ENCODE measurements around the gene PPP1R37. TPM values are rescaled to one million over a fixed set of nuclear protein-coding genes. Genes with fewer than 3 reads are reported as not detected.

The PPP1R37 gene
- total and polyA plus RNA-seq, 4 donors = 19.2 to 39.7 (median 25.9) TPM

DNA sequence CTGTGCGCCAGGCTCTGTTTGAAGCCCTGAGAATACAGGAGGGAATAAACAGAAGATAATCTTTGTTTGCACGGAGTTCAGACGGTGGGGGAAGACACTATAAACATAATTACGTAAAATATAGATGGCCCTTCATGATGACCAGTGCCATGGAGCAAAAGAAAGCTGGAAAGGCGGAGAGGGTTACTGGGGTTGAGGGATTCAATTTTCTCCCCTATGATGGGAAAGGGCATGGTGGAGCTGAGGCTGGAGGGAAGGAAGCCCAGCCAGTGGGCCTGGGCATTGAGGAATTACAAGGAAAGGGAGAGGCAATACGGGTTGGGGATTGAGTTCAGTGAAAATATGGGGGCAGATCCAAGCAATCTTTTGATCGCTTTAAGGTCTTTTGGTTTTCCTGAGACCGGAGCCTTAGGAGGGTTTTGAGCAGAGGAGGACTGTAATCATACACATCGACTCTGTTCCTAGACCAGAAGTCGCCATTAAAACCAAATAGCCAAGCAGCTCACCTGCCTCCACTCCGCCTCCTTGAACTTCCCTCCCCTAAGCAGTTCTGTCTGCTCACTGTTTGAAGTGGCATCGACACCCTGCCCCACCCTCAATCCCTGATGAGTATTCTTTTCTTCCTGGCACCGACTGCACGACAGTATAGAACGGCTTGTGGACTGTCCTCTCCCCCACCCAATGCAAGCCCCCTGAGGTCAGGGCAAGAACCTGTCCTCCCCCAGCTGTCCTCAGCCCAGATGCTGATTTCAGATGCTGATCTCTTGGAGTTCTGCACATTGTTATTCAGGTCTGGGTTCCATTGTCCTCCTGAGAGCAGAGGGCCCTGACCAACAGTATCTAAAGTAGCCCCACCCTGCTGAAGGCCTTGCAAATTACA lies 15.9 kb upstream of the PPP1R37 start:
- Histone ChIP-seq H3K27ac (ENCODE audit: low read depth in 1 of 2, low read length in 1 of 2) (no peak overlapping the region), H3K9me3 (ENCODE audit: control insufficient read depth in 4 of 4, insufficient read depth in 3 of 4, low read length in 3 of 4) (no peaks in the 10 kb centered on the region), H3K36me3 (ENCODE audit: control insufficient read depth in 4 of 4, insufficient read depth in 4 of 4, low read length in 4 of 4) (peaks cover 0 to 8% (median 5%) of the 10 kb centered on the region in 4 donors), H3K27me3 (ENCODE audit: control insufficient read depth in 3 of 3, insufficient read depth in 3 of 3, low read length in 2 of 3) (no peaks in the 10 kb centered on the region), H3K9ac (ENCODE audit: insufficient read depth in 1 of 2, low read length in 2 of 2) (no peak overlapping the region), H3K4me3 (no peak overlapping the region), H3K4me1 (ENCODE audit: control insufficient read depth in 5 of 5, insufficient read depth in 5 of 5, low read length in 5 of 5) (peaks cover 5 to 14% (median 7%) of the 10 kb centered on the region in 5 donors)
- 75 to 79% methylated on average over 15 of the region's 15 CpGs for WGBS, 2 donors
- ATAC-seq (ENCODE audit: insufficient read depth, low FRiP score) (no peak), DNase-seq (no peak)
- TF ChIP-seq, protein P1, sequence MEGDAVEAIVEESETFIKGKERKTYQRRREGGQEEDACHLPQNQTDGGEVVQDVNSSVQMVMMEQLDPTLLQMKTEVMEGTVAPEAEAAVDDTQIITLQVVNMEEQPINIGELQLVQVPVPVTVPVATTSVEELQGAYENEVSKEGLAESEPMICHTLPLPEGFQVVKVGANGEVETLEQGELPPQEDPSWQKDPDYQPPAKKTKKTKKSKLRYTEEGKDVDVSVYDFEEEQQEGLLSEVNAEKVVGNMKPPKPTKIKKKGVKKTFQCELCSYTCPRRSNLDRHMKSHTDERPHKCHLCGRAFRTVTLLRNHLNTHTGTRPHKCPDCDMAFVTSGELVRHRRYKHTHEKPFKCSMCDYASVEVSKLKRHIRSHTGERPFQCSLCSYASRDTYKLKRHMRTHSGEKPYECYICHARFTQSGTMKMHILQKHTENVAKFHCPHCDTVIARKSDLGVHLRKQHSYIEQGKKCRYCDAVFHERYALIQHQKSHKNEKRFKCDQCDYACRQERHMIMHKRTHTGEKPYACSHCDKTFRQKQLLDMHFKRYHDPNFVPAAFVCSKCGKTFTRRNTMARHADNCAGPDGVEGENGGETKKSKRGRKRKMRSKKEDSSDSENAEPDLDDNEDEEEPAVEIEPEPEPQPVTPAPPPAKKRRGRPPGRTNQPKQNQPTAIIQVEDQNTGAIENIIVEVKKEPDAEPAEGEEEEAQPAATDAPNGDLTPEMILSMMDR (IDR thresholded peaks at IDR 0.05; ENCODE audit: control extremely low read depth, extremely low read depth) = no peak

DNA sequence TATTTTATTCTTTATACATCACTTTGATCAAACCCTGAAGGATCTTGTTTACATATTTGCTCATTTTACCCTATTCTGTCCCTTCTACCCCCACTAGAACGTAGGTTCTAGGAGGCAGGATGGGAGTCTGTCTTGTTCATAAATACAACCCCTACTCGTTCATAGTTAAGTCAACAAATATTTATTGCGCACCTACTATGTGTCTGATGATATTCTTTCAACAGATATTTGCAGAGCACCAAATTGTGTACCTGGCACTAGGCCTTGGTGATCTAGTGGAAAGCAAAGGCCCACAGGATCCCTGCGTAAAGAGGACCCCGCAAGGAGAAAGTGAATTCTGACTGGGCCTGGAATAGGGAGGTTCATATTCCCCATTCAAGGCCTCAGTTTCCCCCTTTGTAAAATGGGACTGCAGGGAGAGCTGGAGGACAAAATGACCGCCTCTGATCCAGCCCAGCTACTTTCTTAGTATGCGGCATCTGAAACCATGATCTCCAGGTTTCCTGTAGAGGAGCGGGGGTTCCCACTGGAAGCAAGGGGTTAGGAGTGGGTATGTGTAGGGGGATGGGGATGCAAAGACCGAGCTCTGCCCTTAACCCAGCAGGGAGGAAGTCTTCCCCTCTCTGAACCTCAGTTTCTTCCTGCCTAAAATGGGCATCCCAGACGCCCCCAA lies 14.5 kb upstream of the PPP1R37 start:
- no peaks in the 10 kb centered on the region for H3K9me3 ChIP-seq (ENCODE audit: control insufficient read depth in 4 of 4, insufficient read depth in 3 of 4, low read length in 3 of 4)
- no peaks in the 10 kb centered on the region for H3K27me3 ChIP-seq (ENCODE audit: control insufficient read depth in 3 of 3, insufficient read depth in 3 of 3, low read length in 2 of 3)
- TF ChIP-seq, protein P1 (IDR thresholded peaks at IDR 0.05; ENCODE audit: control extremely low read depth, extremely low read depth) = no peak
- H3K36me3 ChIP-seq (ENCODE audit: control insufficient read depth in 4 of 4, insufficient read depth in 4 of 4, low read length in 4 of 4) = peaks cover 0 to 11% (median 7%) of the 10 kb centered on the region in 4 donors
- H3K4me1 ChIP-seq (ENCODE audit: control insufficient read depth in 5 of 5, insufficient read depth in 5 of 5, low read length in 5 of 5) = peaks cover 5 to 14% (median 7%) of the 10 kb centered on the region in 5 donors
- no peak for DNase-seq
- no peak overlapping the region for H3K9ac ChIP-seq (ENCODE audit: insufficient read depth in 1 of 2, low read length in 2 of 2)
- no peak overlapping the region for H3K4me3 ChIP-seq
- ATAC-seq (ENCODE audit: insufficient read depth, low FRiP score) = no peak
- WGBS, 2 donors = 58 to 62% methylated on average over 10 of the region's 10 CpGs
- peak overlapping the region in 1 of 2 donors; percentile 57 for H3K27ac ChIP-seq (ENCODE audit: low read depth in 1 of 2, low read length in 1 of 2)

DNA sequence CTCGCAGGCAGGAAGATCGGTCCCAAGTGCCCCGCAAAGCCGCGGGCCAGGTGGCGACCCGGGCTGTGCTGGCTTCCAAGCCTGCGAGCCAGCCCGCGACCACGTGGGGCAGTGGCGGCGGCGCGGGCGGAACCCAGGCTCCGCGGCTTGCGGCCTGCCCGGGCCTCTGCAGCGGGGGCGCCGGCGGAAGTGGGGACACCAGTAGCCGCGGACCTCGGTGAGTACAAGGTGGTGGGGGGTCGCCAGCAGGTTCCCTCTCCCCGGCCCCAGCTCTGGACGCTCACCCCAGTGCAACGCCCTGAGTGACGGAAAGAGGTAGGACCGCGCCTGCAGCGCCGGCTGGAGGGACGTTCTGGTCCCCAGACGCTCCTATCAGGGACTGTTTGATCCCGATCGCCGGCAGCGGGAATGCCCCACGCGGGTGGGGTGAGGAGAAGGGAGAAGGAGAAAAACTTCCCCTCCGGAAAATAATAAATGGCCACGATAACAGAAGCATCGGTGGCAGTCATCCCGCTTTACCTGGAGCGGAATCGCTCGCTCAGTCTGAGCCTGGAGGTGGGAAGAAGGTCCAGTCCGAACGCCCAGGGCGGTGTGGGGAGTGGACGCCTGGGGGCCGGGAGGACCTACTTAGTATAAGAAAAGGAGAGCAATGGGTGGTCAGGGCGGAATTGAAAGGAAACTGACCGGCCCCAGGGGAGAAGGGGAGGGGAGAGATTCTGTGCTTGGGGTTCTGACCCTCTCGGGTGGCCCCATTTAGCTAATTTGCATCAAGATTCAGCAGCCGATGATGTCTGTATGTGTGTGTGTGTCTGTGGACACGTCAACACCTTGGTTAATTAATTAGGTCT lies 13.7 kb upstream of the PPP1R37 start, which contains the start of gene GEMIN7:
Gene GEMIN7 (plus strand): TSS at position 198 of the 848 bp plus-strand sequence. CDS start 10,855 bp downstream, outside the sequence.
- Histone ChIP-seq H3K9ac (ENCODE audit: insufficient read depth in 1 of 2, low read length in 2 of 2) (peak within 1 kb of the TSS; percentile 63 to 82), H3K4me1 (ENCODE audit: control insufficient read depth in 5 of 5, insufficient read depth in 5 of 5, low read length in 5 of 5) (peaks cover 5 to 14% (median 7%) of the 10 kb centered on the region in 5 donors), H3K27me3 (ENCODE audit: control insufficient read depth in 3 of 3, insufficient read depth in 3 of 3, low read length in 2 of 3) (no peaks in the 10 kb centered on the region), H3K36me3 (ENCODE audit: control insufficient read depth in 4 of 4, insufficient read depth in 4 of 4, low read length in 4 of 4) (peaks cover 0 to 11% (median 7%) of the 10 kb centered on the region in 4 donors), H3K9me3 (ENCODE audit: control insufficient read depth in 4 of 4, insufficient read depth in 3 of 4, low read length in 3 of 4) (no peaks in the 10 kb centered on the region), H3K27ac (ENCODE audit: low read depth in 1 of 2, low read length in 1 of 2) (peak within 1 kb of the TSS; percentile 63 to 82), H3K4me3 (peak within 1 kb of the TSS; percentile 76)
- WGBS, 2 donors = 0 to 1% methylated on average over 60 to 61 of the region's 61 CpGs
- peak; percentile 69 to 81 (median 80) for DNase-seq
- ATAC-seq (ENCODE audit: insufficient read depth, low FRiP score) = peak; percentile 70
- TF ChIP-seq, protein P1 (IDR thresholded peaks at IDR 0.05; ENCODE audit: control extremely low read depth, extremely low read depth) = no peak
